H1 (cell line): ENCODE results near the gene ARHGAP21.

Experiments used
- ATF3 ChIP-seq: IDR thresholded peaks from 2 replicates; pipeline ENCODE4 v1.6.1; 2011; ENCODE audit warnings: low read depth, mild to moderate bottlenecking, low read length; ENCODE audit not compliant: insufficient read depth
- CEBPB ChIP-seq: IDR thresholded peaks from 2 replicates; pipeline ENCODE4 v1.6.1; 2012; ENCODE audit warnings: low read depth, low read length
- CTCF ChIP-seq, 3 experiments: IDR thresholded peaks; 1 replicate in 2 of 3; 2 replicates in 1 of 3; pipeline versions ENCODE4 v1.5.1 to v1.6.1; 2011; ENCODE audit warnings: low read length in 3 of 3, mild to moderate bottlenecking in 3 of 3, inconsistent platforms in 2 of 3, low read depth in 1 of 3, moderate library complexity in 1 of 3; ENCODE audit not compliant: insufficient read depth in 1 of 3; ENCODE audit errors: control extremely low read depth in 1 of 3
- EZH2 ChIP-seq: fragments of 200-600 bp; sonication (generic); IDR thresholded peaks from 2 replicates; pipeline ENCODE4 v1.7.1; 2012; ENCODE audit warnings: low read depth, mild to moderate bottlenecking, moderate library complexity, low read length, inconsistent platforms; ENCODE audit not compliant: severe bottlenecking
- JUND ChIP-seq: IDR thresholded peaks from 2 replicates; pipeline ENCODE4 v1.6.1; 2011; ENCODE audit warnings: mild to moderate bottlenecking, improper control_type of control experiment, low read length
- KDM5A ChIP-seq: fragments of 200-600 bp; IDR thresholded peaks from 2 replicates; pipeline ENCODE4 v1.7.1; 2012; ENCODE audit warnings: mild to moderate bottlenecking, low read length, inconsistent platforms, mixed read lengths
- MAX ChIP-seq: IDR thresholded peaks from 2 replicates; pipeline ENCODE4 v1.6.1; 2012; ENCODE audit warnings: inconsistent platforms
- POLR2A ChIP-seq, 2 experiments: IDR thresholded peaks; 1 replicate in 1 of 2; 2 replicates in 1 of 2; pipeline ENCODE4 v1.6.1; 2011; ENCODE audit warnings: low read depth in 2 of 2, low read length in 2 of 2, mild to moderate bottlenecking in 2 of 2; ENCODE audit errors: control extremely low read depth in 1 of 2
- RNF2 ChIP-seq: fragments of 200-900, 300-1000 bp; sonication (generic); IDR thresholded peaks from 2 replicates; pipeline ENCODE4 v1.7.1; 2016; ENCODE audit warnings: borderline replicate concordance, low read depth, mild to moderate bottlenecking, antibody characterized with exemption, low read length; ENCODE audit not compliant: poor library complexity, severe bottlenecking; ENCODE audit errors: missing control alignments
- TAF1 ChIP-seq: IDR thresholded peaks from 2 replicates; pipeline ENCODE4 v1.6.1; 2011; ENCODE audit warnings: mild to moderate bottlenecking, low read depth, low read length
- TEAD4 ChIP-seq: IDR thresholded peaks from 2 replicates; pipeline ENCODE4 v1.6.1; 2012; ENCODE audit warnings: low read depth, low read length, inconsistent platforms, mixed read lengths

GRCh38 chr10:24700948-24701347, 22.7 kb downstream of the ARHGAP21 start:
- TF ChIP-seq CTCF (IDR thresholded peaks at IDR 0.05; ENCODE audit: control extremely low read depth in 1 of 3, insufficient read depth in 1 of 3, low read depth in 1 of 3, low read length in 3 of 3) (no peak), MAX (no peak), POLR2A (IDR thresholded peaks at IDR 0.05; ENCODE audit: control extremely low read depth in 1 of 2, low read depth in 2 of 2, low read length in 2 of 2) (no peak), KDM5A (no peak), JUND (no peak), TEAD4 (no peak), EZH2 (no peak), TAF1 (no peak), ATF3 (no peak), CEBPB (no peak), RNF2 (no peak)
